ENCODE results near the gene PPP4R4.

DNA sequence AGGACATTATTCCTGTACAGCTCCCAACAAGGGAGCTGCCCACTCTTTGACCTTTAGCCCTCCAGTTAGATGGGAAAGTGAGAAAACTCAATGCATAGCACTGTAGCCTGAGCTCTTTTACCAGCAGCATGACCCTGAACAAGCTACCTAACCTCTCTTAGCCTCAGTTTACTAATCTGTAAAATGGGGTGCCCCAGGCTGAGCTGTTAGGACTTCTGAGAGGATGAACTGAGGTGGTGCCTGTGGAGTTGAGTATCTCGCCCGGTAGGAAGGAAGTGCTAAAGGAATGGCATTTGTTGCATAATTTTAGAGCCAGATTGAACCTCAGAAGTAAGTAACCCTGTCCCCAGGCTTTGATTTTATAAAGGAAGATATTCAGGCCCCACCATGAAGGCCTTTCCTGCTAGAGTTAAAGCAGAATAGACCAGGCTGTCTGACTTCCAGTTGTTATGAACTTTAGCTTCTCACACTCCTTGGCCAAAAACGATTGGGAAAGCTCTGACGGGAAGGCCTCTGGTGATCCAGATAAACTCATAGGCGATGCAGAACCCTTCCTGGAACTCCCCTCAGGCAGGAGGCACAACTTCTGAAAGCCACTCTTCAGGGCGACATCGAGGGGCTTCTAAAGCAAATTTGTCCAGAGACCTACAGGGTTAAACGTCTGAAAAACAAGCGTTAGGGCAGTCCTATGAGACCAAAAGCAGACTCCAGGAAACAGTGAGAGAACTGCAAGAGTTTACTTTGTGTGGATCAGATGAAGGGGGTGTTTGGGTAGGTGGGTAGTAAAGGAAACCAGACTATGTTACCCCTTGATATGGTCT lies 121.4 kb downstream of the PPP4R4 start:
- TF ChIP-seq, protein P1, sequence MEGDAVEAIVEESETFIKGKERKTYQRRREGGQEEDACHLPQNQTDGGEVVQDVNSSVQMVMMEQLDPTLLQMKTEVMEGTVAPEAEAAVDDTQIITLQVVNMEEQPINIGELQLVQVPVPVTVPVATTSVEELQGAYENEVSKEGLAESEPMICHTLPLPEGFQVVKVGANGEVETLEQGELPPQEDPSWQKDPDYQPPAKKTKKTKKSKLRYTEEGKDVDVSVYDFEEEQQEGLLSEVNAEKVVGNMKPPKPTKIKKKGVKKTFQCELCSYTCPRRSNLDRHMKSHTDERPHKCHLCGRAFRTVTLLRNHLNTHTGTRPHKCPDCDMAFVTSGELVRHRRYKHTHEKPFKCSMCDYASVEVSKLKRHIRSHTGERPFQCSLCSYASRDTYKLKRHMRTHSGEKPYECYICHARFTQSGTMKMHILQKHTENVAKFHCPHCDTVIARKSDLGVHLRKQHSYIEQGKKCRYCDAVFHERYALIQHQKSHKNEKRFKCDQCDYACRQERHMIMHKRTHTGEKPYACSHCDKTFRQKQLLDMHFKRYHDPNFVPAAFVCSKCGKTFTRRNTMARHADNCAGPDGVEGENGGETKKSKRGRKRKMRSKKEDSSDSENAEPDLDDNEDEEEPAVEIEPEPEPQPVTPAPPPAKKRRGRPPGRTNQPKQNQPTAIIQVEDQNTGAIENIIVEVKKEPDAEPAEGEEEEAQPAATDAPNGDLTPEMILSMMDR (IDR thresholded peaks at IDR 0.05) = no peak
- no peak for TF ChIP-seq POLR2A (IDR thresholded peaks at IDR 0.05)
